ENCODE measurements around the gene STEAP1B.
"Not testable (repeated sequence)": the region's sequence is repeated elsewhere in the genome, so short reads cannot be mapped to it uniquely, and the experiment has no call there.

The STEAP1B gene

DNA sequence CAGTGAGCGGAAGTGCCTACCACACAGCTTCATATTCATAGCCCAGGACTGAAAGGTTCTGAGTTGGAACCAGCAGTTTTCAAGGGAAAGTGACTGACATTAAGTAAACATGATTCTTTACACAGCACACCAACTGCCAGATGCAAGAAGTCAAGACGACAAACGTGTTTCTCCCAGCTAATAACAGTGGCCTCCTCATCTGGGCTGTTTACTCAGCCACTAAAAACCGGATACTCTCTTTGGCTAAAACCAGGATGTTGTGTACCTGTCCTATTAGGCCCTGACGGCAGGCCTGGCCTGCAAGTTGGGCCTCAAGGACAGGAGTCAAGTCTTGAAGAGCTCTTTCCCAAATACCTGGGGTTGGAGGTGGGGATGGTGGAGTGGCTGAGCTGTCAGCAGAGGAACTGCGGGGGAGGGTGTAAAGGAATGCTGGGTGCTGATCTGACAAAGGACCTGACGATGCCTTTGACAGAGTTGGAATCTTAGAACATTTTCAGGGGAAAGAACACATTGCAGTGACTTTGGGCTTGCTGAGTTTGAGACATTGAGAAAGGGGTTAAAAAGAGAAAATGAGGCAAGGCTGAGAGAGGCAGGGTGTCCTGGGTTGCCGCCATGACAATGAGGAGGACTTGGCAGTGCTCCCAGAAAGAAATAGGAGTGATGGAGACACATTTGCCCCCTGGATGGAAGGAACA is 57.7 kb downstream of the STEAP1B start:
- DNase-seq (ENCODE audit: low read depth in 1 of 2, low spot score in 1 of 2): peak in 1 of 2 experiments; percentile 88

DNA sequence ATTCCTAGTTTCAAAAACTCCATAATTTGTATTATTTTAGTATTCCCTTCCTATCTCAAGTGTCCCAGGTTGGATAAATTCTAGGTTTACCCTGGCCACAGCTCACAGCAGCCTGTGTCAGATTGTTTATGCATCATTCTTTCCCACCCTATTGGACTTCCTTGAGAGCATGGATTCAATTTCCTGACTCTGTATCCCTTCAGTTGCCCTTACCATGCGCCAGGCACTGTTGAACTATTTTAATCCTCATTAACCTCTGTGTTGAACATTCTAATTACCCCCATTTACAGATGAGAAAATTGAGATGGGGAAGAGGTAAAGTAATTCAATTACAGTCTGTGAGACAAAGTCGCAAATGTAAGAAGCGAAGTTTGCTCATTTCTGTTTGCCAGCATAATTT is 58.8 kb downstream of the STEAP1B start:
- no peak for DNase-seq (ENCODE audit: low read depth in 1 of 2, low spot score in 1 of 2)
- TF ChIP-seq JUND (IDR thresholded peaks at IDR 0.05; ENCODE audit: low read depth): no peak
- in situ Hi-C loops (cut with HindIII; ENCODE audit: low pct_unique_long_range_greater_than_20kb, low sequenced_read_pairs): no loop called here

More for the DNA sequence above, 57.7 kb downstream of the STEAP1B start:
- in situ Hi-C loops (cut with HindIII; ENCODE audit: low pct_unique_long_range_greater_than_20kb, low sequenced_read_pairs): no loop called here
- TF ChIP-seq JUND (IDR thresholded peaks at IDR 0.05; ENCODE audit: low read depth): no peak

DNA sequence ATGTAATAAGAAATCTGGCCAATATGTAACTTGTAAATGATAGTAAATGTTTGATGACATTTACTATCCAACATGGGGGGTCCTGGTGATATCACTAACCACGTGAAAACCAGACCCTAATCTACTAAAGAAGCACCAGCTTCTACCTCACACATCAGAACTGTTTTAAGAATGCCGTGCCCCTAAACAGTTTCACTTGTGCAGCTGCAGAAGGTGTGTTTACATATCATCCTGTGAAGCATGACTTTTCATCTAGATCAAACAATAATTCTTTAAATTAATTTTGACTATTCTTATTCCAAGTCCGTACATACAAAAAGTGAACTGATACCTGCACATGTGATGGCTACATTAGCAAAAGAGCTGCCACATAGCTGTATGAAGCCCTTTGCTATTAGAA is 61.0 kb downstream of the STEAP1B start:
- in situ Hi-C loops (cut with HindIII; ENCODE audit: low pct_unique_long_range_greater_than_20kb, low sequenced_read_pairs): no loop called here
- no peak for DNase-seq (ENCODE audit: low read depth in 1 of 2, low spot score in 1 of 2)
- TF ChIP-seq JUND (IDR thresholded peaks at IDR 0.05; ENCODE audit: low read depth): no peak

DNA sequence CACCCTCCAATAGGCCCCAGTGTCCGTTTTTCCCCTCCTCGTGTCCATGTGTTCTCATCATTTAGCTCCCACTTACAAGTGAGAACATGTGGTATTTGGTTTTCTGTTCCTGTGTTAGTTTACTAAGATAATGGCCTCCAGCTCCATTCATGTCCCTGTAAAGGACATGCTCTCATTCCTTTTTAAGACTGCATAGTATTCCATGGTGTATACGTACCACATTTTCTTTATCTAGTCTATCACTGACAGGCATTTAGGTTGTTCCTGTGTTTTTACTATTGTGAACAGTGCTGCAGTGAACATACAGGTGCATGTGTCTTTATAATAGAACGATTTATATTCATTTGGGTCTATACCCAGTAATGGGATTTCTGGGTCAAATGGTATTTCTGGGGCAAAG is 63.4 kb downstream of the STEAP1B start:
- in situ Hi-C loops (cut with HindIII; ENCODE audit: low pct_unique_long_range_greater_than_20kb, low sequenced_read_pairs); DNase-seq (ENCODE audit: low read depth in 1 of 2, low spot score in 1 of 2): not testable (repeated sequence)

DNA sequence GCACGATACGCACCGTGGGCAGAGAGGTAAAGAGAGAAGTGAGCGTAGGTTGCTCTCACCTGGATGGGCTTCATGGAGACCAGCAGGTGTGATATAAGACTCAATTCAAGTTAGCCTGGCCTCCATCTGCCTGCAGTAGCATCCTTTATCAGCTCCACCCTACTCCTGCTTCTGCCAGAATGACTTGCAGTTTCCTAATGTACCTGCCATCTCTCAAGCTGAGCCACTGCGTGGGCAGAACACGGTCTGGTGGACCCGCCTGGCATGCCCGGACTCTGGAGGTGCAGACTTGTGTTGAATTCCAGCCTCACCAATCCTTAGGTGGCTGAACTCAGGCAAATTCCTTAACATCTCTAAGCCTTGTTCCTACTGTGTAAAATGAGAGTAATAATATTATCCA is 64.3 kb downstream of the STEAP1B start:
- in situ Hi-C loops (cut with HindIII; ENCODE audit: low pct_unique_long_range_greater_than_20kb, low sequenced_read_pairs): no loop called here
- no peak for DNase-seq (ENCODE audit: low read depth in 1 of 2, low spot score in 1 of 2)
- no peak for TF ChIP-seq JUND (IDR thresholded peaks at IDR 0.05; ENCODE audit: low read depth)

DNA sequence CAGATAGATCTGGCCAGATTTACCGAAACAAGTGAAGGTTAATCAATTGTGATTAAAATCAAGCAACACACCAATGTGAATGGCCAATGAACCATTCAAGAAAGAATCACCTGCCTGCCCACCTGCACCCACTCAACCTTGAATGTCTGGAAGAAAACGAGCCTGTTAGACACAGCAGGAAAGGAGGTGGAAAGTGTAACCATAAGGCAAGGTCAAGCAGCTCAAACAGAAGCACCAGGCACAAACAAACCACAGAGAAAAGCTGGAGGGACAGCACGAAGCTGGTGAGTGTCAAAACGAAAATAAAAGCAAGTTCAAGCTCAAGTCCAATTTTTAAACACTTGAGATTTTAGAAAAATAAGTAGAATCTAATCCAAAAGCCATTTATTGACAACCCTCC is 64.9 kb downstream of the STEAP1B start:
- no peak for TF ChIP-seq JUND (IDR thresholded peaks at IDR 0.05; ENCODE audit: low read depth)
- no peak for DNase-seq (ENCODE audit: low read depth in 1 of 2, low spot score in 1 of 2)
- in situ Hi-C loops (cut with HindIII; ENCODE audit: low pct_unique_long_range_greater_than_20kb, low sequenced_read_pairs): no loop called here

DNA sequence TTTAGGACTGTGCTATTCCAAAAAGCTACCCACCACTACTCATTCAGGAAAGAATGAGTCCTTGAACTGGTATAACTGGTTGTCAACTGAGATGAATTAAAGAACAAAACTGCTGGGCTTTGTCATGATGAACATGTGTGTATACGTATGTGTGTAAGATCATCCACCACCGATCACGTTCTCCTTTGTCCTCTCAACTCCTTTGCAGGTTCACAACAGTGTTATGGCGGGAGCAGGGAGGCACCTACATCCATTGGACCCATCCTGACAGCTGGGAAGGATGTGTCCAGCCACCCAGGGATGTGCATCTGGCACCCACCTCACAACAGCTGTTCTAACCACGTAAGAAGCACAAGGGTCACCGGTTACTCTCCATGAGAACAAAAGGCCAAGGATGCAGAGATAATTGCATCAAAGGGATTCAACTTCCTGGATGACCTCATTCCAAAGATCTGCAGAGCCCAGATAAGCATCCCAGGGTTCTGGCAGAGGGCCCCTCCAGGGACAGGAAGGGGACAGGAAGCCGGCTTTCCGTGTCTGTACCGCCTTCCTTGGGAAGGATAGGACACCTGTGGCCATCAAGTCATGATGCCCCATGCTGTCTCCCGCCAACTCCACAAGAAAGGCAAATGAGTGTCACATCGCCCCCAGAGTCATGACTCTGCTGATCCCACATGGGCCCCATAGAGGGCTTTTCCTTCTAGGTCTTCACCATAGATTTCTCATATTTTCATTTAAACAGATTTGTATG is 66.1 kb downstream of the STEAP1B start:
- no peak for TF ChIP-seq JUND (IDR thresholded peaks at IDR 0.05; ENCODE audit: low read depth)
- in situ Hi-C loops (cut with HindIII; ENCODE audit: low pct_unique_long_range_greater_than_20kb, low sequenced_read_pairs): no loop called here
- peak in 1 of 2 experiments; percentile 63 for DNase-seq (ENCODE audit: low read depth in 1 of 2, low spot score in 1 of 2)

DNA sequence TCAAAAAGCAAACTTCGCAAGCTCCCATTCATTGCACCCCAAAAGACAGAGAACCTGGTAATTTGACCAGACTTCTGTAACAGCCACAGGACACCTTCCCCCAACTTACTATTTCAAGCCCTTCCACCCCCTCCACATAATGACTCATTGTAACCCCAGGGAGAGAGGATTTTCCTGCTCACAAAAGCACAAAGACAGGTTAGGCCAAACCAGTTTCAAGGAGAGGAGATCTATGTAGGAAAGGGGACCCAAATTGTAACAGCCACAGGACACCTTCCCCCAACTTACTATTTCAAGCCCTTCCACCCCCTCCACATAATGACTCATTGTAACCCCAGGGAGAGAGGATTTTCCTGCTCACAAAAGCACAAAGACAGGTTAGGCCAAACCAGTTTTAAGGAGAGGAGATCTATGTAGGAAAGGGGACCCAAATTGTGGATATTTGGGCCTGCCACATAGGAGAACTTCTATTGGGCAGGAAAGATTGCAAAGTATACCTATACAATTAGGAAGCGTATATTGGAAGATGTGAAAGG is 66.8 kb downstream of the STEAP1B start:
- in situ Hi-C loops (cut with HindIII; ENCODE audit: low pct_unique_long_range_greater_than_20kb, low sequenced_read_pairs): not testable (repeated sequence)

DNA sequence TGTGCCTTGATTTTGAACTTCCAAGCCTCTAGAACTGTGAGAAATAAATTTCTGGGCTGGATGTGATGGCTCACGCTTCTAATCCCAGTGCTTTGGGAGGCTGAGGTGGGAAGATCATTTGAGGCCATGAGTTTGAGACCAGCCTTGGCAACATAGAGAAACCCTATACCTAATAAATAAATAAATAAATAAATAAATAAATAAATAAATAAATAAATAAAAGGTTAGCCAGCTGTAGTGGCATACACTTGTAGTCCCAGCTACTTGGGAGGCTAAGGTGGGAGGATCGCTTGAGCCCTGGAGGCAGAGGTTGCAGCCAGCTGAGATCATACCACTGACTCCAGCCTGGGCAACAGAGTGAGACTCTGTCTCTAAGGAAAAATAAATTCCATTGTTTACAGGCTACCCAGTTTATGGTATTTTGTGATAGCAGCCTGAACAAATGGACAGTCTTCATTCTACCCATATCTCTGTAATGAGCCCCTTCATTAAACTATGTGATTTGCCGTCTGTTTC is 67.7 kb downstream of the STEAP1B start:
- no peak for TF ChIP-seq JUND (IDR thresholded peaks at IDR 0.05; ENCODE audit: low read depth)
- DNase-seq (ENCODE audit: low read depth in 1 of 2, low spot score in 1 of 2): no peak
- in situ Hi-C loops (cut with HindIII; ENCODE audit: low pct_unique_long_range_greater_than_20kb, low sequenced_read_pairs): no loop called here

More for the DNA sequence above, 66.8 kb downstream of the STEAP1B start:
- DNase-seq (ENCODE audit: low read depth in 1 of 2, low spot score in 1 of 2): not testable (repeated sequence)

DNA sequence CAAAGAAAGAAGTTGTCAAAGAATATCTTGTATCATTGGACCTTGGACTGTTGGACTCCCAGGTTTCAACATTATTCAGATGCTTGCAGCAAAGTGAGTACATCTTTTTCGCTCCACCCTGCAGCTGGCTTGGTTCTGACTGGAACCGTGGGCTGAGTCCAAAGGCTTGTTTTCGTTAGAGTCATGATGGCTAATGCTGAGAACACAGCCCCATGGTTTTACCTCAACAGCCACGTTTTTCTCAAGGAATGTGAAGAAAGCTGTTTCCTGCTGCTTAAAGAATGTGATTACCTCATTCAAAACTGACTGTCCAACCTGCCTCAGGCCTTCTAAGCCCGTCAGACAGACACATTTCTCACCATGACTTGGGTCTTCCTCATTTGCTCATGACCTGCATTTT is 69.5 kb downstream of the STEAP1B start:
- in situ Hi-C loops (cut with HindIII; ENCODE audit: low pct_unique_long_range_greater_than_20kb, low sequenced_read_pairs): no loop called here
- no peak for TF ChIP-seq JUND (IDR thresholded peaks at IDR 0.05; ENCODE audit: low read depth)
- peak in 1 of 2 experiments; percentile 43 for DNase-seq (ENCODE audit: low read depth in 1 of 2, low spot score in 1 of 2)

DNA sequence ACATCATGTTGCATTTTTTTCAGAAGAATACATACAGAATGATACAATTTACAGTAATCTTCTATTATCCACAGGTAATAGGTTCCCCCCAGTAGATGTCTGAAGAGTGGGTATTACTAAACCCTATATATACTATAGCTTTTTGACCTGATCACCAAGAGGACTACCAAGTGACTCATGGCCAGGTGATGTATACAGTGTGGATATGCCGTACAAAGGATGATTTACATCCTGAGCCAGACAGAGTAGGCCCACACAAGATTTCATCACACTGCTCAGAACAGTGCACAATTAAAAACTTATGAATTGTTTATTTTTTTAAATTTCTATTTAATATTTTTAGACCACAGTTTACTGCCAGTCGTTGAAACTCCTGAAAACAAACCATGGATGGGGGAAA is 70.6 kb downstream of the STEAP1B start:
- TF ChIP-seq JUND (IDR thresholded peaks at IDR 0.05; ENCODE audit: low read depth): no peak
- no peak for DNase-seq (ENCODE audit: low read depth in 1 of 2, low spot score in 1 of 2)
- in situ Hi-C loops (cut with HindIII; ENCODE audit: low pct_unique_long_range_greater_than_20kb, low sequenced_read_pairs): no loop called here

DNA sequence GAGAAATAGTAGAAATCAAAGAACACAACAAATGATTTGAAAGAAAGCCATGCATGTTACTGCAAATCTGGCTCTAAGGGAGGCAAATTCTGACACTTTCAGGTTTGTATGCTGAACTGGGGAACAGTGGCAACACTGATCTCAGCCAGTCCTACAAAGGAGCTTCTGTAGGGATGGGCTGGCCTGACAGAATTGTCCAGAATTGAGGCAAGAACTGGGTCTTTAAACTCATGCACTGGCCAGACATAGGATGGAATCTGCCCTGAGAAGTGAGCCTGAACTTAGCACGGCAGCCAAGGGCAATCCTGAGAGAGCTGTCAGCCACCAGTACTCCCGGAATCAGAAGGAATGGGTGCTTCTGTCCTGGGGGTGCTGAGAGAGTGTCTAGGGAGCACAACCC is 72.1 kb downstream of the STEAP1B start:
- no peak for TF ChIP-seq JUND (IDR thresholded peaks at IDR 0.05; ENCODE audit: low read depth)
- in situ Hi-C loops (cut with HindIII; ENCODE audit: low pct_unique_long_range_greater_than_20kb, low sequenced_read_pairs): no loop called here
- no peak for DNase-seq (ENCODE audit: low read depth in 1 of 2, low spot score in 1 of 2)

DNA sequence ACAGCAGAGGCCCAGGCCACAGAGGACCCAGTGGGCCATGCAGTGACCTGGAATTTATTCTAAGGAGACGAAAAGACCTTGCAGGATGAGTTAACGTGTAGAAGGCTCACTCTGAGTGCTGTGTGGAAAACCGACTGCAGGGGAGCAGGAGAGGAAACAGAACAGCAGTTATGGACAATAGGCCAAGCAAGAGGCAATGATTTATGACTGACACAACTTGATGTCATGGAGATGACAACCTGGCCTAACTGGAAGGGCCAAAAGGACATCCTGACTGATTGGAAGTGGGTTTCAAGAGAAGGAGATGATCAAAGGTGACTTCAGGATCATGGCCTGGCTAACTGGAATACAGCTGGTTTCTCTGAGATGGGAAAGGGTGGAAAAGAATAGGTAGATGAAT is 72.9 kb downstream of the STEAP1B start:
- no peak for DNase-seq (ENCODE audit: low read depth in 1 of 2, low spot score in 1 of 2)
- TF ChIP-seq JUND (IDR thresholded peaks at IDR 0.05; ENCODE audit: low read depth): no peak
- in situ Hi-C loops (cut with HindIII; ENCODE audit: low pct_unique_long_range_greater_than_20kb, low sequenced_read_pairs): no loop called here

All from T47D (cell line).